SW480 (cell line): ENCODE measurements around the gene PNMA6E.

ENCODE experiments used
- DNase-seq: peaks from one replicate; pipeline ENCODE4 v3.0.0-alpha.2; 2016; ENCODE audit warnings: low spot score

PNMA6E gene

DNA sequence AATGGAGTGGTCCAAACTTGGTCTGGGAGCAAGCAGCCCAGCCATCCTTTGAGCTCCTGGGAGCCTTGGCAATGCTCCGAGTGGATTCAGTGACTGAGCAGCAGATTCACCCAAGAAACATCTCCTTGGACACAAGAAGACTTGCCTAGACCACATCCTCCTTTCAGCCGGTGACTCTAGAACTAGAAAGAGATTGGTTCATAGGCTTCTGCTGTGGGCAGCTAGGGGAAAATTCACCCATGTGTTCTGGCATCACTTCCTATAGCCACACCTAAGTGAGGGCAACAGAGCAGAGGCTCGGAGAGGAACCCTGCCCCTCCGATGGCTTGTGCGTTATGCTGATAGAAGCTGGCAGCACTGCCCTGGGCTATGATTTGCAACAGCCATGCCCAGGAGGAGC lies 51.2 kb downstream of the PNMA6E start:
- DNase-seq, result no peak

DNA sequence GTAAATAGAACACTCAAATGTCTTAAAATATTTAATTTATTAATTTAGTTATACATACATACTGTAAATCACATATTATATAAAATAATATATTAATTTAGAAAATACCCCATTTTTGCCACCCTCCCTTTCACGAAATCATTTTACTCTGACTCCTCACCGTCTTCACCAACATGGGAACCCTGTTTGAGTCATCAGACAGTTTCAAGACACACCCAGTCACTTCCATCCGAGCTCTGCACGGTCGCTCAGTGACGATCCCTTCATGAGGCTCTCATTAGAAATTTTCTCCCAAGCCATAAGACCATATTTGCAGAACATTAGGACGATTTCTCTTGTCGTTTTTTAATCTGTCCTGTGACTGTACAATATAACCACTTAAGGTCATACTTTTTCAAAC lies 52.7 kb downstream of the PNMA6E start:
- DNase-seq, result no peak

DNA sequence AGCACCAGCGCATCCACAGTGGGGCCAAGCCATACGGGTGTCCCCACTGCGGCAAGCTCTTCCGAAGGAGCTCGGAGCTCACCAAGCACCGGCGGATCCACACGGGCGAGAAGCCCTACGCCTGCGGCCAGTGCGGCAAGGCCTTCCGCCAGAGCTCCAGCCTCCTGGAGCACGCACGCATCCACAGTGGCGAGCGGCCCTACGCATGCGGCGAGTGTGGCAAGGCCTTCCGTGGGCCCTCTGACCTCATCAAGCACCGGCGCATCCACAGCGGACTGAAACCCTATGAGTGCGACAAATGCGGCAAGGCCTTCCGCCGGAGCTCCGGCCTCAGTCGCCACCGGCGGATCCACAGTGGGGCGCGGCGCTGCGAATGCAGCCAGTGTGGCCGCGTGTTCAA lies 53.6 kb downstream of the PNMA6E start:
- DNase-seq, result no peak
